ENCODE measurements around the gene HIVEP3.

DNA sequence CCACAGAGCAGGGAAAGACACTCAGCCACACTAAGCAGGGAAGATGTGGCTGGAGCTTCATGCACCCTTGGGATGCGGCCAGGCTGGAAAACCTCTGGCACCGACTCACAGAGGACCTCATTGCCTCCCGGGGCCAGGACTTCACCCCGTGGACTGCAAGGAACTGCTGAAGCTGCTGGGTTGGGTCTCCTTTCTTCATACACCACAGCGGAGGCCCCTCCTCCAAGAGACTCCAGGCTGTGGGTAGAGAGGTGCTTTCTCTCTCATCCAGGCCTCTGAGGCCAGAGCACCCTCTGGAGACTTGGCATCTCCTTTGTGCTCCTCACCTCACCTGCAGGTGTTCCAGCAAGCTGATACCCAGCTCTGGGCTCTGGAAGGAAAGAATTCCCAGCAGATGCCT lies 358.2 kb downstream of the HIVEP3 start:
- TF ChIP-seq, protein P1, sequence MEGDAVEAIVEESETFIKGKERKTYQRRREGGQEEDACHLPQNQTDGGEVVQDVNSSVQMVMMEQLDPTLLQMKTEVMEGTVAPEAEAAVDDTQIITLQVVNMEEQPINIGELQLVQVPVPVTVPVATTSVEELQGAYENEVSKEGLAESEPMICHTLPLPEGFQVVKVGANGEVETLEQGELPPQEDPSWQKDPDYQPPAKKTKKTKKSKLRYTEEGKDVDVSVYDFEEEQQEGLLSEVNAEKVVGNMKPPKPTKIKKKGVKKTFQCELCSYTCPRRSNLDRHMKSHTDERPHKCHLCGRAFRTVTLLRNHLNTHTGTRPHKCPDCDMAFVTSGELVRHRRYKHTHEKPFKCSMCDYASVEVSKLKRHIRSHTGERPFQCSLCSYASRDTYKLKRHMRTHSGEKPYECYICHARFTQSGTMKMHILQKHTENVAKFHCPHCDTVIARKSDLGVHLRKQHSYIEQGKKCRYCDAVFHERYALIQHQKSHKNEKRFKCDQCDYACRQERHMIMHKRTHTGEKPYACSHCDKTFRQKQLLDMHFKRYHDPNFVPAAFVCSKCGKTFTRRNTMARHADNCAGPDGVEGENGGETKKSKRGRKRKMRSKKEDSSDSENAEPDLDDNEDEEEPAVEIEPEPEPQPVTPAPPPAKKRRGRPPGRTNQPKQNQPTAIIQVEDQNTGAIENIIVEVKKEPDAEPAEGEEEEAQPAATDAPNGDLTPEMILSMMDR (IDR thresholded peaks at IDR 0.05) = no peak
- no peak for TF ChIP-seq POLR2A (IDR thresholded peaks at IDR 0.05)

Data from heart left ventricle (tissue), 13 donors.